T47D (cell line): ENCODE data around the gene ASB8.
"Not testable (repeated sequence)": the region's sequence is repeated elsewhere in the genome, so short reads cannot be mapped to it uniquely, and the experiment has no call there.

Source experiments
- DNase-seq, 2 experiments: peaks; one replicate each; pipeline versions ENCODE4 v3.0.0 to v3.0.0-alpha.2; 2011 to 2012; ENCODE audit warnings: low read depth in 1 of 2, low spot score in 1 of 2
- JUND ChIP-seq: IDR thresholded peaks from 2 replicates; pipeline ENCODE4 v1.6.1; 2012; ENCODE audit warnings: low read depth
- in situ Hi-C: cut with HindIII; loops from 2 replicates; pipeline ENCODE4 v1.10.0; 2016; ENCODE audit warnings: low sequenced_read_pairs, low pct_unique_long_range_greater_than_20kb

ASB8 gene

DNA sequence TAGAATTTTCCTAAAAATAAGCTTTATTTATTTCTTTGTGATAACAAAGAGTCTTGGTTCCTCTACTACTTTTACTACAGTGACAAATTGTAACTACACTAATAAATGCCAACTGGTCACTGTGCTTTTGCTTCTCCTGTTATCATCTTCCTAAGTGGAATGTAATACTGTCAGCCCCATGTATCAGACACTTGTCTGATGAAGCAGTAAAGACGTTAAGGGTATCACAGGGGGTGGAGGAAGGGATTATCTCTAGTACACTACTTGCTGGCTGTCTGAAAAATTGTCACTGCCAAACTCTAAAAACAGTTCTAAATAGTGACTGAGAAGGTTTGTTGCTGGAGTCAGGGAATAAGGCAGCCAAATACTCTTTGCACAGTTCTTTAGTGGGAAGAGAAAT is 11.3 kb downstream of the ASB8 start:
- TF ChIP-seq JUND: no peak
- no peak for DNase-seq
- in situ Hi-C loops: no loop called here

DNA sequence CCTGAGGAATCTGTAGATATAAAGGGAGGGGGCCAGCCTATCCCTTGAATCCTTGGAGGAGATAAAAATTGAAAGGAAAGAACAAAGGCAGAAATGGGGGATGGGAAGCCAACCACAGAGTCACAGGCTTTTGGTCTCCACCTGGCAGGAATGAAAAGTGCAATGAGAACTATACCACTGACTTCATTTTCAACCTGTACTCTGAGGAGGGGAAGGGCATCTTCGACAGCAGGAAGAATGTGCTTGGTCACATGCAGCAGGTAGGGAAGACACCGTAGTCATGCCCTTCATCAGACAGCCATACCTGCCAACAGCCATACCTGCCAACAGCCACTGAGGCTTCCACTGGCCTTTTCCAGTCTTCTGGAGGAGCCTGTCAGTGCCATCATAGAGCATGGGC is 13.4 kb downstream of the ASB8 start:
- TF ChIP-seq JUND: no peak
- in situ Hi-C loops: no loop called here
- DNase-seq: peak in 1 of 2 experiments; percentile 20

DNA sequence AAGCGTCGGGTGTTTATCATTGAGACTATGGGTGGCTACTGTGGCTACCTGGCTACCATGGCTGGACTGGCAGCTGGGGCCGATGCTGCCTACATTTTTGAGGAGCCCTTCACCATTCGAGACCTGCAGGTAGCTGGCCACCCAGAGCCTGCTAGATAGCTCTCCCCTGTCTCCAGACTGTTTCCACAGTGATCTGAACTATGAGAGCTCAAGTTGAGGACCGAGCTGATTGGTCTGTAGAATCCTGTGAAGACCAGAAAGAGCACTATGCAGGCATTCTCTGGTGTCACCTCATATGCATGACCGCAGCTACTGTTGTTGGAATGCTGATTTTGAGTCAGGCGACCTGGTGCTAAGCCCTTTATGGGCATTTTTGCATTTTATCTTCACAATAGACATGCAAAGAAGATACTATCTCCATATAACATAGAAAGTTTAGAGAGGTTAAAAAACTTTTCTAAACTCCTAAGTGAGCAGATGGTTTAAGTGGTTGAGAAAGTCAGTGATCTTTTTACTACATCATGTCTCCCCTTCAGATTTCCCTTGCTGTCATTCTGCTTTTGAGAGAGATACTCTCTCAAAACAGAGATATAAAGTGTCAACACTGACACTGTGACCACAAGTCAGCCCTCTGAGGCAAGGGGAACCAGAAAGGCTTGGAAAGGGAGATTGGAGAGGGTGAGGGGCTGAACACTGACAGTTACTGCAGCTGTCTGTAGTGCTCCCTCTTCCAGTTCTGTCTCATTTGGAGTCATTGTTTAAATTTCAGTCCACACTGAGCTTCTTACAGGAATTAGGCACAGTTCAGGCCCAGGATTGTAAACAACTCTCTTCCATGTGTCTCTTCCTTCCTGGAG is 14.3 kb downstream of the ASB8 start:
- no peak for DNase-seq
- no peak for TF ChIP-seq JUND
- in situ Hi-C loops: no loop called here

DNA sequence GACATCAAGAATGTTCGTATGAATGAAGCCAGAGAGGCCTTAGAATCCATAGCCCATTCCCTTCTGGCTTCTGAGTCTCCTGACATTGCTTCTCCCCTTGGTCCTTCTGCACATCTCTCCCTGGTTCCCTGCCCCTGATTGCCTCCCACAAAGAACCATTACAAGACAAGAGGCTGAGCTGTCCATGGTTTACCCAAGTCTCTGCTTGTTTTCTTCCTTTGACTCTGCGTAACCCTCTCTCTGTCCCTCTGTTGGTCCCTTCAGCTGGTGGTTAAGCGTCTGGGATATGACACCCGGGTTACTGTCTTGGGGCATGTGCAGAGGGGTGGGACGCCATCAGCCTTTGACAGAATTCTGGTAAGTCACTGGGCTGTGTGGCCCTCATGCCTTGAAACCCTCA is 22.3 kb downstream of the ASB8 start:
- no peak for TF ChIP-seq JUND
- DNase-seq: no peak
- in situ Hi-C loops: no loop called here

DNA sequence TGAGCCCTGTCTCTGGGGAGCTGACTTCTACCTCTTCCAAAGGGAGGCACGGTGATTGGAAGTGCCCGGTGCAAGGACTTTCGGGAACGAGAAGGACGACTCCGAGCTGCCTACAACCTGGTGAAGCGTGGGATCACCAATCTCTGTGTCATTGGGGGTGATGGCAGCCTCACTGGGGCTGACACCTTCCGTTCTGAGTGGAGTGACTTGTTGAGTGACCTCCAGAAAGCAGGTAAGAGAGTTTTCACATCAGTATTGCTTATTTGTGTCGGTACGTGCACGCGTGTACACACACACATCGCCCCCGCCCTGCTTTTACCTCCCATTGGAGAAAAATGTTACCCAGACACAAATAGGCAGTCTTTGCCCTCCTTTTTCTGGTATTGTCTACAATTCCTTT is 24.5 kb downstream of the ASB8 start:
- in situ Hi-C loops: no loop called here

DNA sequence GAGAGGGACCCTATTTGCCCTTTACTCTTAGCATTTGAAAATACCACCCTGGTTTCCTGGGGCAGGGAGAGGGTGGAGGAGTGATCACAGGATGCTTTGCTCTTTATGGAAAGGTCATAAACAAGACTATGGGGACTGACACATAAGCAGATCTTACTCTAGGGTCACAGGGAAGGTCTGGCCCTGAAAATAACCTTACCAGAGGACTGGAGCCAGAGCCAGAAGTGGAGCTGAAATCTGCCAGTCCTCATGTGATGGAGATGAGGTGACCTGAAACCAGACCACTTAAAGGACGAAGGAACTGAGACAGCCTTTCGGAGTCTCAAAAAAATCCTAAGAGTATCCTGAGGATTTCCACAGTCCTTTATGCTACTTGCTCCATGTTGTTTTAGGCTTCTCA is 25.8 kb downstream of the ASB8 start:
- no peak for DNase-seq
- in situ Hi-C loops: no loop called here
- TF ChIP-seq JUND: no peak

More for the DNA sequence above, 24.5 kb downstream of the ASB8 start:
- DNase-seq: no peak
- no peak for TF ChIP-seq JUND

DNA sequence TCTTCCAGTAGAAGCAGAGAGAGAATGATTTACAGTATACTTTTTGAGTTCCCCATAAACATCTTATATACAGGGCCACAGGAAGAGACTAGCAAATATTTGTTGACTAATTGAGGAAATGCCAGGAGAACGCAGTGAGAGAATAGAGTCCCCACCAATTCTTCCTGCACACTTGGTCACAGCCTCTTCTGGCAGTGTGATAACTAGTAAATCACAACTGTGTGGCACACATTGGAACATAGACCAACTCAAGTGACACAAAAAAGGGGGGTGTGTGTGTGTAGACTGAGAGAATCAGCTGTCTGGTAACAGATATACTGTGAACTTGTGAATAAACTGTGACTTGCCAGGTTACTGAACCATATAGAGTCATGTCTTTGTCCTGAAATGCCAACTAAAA is 27.9 kb downstream of the ASB8 start:
- no peak for DNase-seq
- TF ChIP-seq JUND: no peak
- in situ Hi-C loops: no loop called here

DNA sequence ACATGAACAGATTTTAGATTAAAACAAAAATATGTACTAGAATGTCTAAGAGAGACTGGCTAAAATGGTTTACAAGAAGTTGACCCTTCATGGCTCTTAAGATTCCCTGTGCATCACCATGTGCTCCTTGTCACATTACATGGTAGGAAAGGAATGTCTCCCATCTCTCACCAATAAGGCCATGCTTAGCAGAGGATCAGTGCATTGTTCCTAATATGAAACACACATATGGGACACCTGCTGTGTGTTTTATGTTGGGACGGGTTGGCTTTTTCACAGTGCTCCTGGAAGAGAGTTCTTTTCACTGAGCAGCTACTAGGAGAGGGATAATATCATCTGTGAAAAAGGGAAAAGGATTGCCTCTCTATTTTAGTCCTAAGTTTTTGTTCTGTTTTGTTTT is 28.5 kb downstream of the ASB8 start:
- DNase-seq: no peak
- in situ Hi-C loops: no loop called here
- TF ChIP-seq JUND: no peak

DNA sequence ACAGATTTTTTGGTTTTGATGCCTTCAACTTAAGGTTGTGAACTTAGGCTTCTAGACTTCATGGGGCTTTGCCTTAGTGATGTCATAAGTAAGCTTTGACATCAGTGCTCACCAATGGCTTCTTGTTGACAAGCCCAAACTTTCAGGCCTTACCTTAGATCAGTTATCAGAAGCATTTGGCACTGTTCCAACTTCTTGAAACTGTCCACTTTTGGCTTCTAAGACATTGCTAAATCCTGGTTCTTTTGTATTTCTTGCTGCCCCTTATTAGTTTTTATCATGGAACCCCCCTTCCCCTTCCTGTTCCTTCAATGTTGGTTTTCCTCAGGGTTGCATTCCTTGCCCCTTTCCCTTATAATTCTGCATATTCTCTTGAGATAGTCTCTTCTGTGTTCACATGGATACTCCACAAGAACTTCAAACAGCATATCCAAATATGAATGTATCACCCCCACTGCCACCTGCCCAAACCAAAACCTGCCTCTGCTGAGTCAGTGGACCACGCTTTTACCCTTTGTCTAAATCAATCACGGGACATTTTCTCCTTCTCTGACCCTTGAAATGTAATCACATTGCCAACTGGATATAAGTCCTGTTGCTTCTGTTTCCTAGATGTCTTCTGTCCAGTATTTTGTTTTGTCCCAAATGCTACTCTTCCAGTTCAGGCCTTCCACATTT is 30.2 kb downstream of the ASB8 start:
- in situ Hi-C loops: no loop called here
- TF ChIP-seq JUND: no peak
- DNase-seq: no peak

DNA sequence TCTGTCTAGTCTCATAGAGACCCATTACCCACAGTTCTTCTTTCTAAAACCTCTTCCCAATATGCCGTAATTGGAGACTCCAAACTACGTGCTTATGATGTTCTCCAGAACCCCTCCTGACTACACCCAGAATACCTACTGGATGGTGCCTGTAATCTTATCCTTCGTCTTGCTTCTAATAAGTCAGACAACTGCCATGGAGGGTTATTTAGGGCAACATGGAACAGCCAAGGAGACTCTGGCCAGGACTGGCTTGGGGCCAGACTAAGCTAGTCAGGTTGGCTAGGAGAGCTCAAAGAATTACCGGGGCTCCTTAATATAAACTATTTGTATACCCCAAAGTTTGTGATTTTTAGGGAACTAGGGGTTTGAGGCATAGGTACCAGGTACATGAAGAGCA is 31.3 kb downstream of the ASB8 start:
- no peak for TF ChIP-seq JUND
- DNase-seq: no peak
- in situ Hi-C loops: no loop called here

DNA sequence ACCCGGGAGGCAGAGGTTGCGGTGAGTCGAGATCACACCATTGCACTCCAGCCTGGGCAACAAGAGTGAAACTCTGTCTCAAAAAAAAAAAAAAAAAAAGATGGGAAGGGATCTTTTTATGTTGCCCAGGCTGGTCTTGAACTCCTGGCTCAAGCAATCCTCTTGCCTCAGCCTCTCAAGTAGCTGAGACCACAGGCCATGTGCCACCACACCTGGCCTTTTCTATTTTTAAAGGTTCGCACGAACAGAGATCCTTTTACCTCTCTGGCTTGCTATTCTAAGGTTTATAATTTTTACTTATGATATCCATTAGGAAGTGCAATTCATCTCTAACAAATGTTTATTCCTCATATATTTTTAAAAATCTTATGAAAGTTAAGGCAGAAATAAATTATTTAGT is 31.8 kb downstream of the ASB8 start:
- DNase-seq, in situ Hi-C loops: not testable (repeated sequence)

DNA sequence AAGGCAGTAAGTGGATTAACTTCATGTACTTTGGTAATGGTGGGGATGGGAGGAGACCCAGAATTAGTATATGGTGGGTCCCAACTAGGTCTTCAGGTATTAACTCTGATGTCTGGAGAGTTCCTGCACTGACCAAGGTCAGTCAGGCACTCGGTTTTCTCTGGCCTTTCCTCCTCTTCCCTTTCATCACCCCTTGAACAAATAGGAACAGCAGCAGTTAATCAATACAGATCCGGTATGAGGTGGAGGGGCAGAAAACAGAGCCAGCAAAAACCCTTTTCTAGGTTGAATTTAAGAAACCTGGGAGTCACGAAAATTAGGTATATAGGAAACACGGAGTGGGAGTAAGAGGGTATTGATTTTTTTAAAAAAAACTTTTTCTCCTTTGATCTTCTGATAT is 34.1 kb downstream of the ASB8 start:
- no peak for DNase-seq
- in situ Hi-C loops: no loop called here
- TF ChIP-seq JUND: no peak

DNA sequence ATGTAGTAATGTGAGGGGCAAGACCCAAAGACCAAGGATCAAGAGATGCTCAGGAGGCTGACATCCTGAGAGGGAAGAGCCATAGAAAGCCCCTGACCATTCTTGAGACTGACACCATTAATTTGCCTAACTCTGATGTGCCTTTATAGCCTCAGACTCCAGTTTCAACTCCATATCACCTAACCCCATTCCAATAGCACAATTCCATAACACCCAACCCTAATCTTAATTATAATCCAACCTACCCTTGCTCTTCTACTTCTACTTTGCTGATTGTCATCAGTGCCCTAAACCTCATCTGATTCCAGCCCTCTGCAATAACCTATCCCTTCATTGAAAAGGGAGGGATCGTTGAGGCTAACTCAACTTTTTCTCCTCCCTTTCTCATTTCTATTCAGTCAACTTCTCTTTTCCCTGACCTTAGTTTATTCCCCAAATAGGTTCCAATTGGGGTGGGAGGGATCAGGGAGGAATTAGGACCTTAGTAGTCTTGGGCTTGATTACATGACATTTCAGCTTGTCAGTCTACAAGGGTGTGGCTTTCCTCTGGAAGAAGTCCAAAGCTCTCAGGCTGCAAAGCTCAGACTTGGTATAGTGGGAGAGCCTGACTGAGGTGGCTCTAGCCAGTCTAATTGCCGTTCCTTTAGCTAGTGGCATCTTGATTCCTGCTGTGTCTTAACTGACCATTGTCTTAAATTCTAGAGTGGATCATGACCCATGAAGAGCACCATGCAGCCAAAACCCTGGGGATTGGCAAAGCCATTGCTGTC is 35.1 kb downstream of the ASB8 start:
- in situ Hi-C loops: no loop called here
- no peak for DNase-seq
- TF ChIP-seq JUND: no peak
